ENCODE data around the gene HMCN2.
"Not testable (repeated sequence)": the region's sequence is repeated elsewhere in the genome, so short reads cannot be mapped to it uniquely, and the experiment has no call there.

The HMCN2 gene

GRCh38 chr9:130330202-130330862 lies 64.8 kb downstream of the HMCN2 start:
- no peak for DNase-seq (ENCODE audit: low spot score)

GRCh38 chr9:130331061-130331460 lies 65.5 kb downstream of the HMCN2 start:
- DNase-seq (ENCODE audit: low spot score): no peak

DNA sequence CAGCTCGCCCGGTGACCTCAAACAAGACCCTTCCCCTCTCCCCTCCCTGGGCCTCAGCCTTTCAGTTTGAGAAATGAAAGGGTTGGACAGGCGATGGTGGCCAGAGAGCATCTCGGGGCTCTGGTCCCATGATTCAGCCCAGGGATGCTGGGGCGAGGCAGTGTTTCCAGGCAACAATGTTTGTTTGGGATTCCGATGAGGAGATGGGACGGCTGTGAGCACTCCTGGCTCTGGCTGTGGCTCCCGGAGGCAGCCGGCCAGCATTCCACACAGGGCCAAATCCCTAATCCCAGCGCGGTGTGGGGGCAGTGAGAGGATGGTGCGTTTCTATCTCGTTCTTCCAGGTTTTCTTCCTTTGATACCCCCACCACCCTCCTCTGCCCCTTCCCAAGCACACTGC lies 66.0 kb downstream of the HMCN2 start:
- DNase-seq (ENCODE audit: low spot score): peak; percentile 91

GRCh38 chr9:130332384-130332926 lies 66.9 kb downstream of the HMCN2 start:
- no peak for DNase-seq (ENCODE audit: low spot score)

GRCh38 chr9:130333041-130333711 lies 67.6 kb downstream of the HMCN2 start:
- DNase-seq (ENCODE audit: low spot score): no peak

DNA sequence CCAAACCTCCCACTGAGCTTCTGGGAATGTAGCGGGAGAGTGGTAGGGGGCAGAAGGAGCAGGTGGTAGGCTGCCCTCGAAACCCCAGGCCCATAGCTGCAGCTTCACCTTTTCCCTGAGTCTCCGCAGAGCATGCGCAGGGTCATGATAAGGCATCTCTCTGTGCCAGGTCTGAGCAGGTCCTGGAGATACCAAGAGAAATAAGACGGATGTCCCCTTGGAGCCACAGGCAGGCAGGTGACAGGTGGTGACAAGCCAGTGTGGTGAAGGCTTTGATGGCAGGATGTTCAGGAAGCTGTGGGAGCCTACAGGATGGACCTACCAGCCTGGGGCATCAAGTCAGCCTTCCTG lies 68.1 kb downstream of the HMCN2 start:
- DNase-seq (ENCODE audit: low spot score): no peak

- DNase-seq (ENCODE audit: low spot score): no peak
Measured at GRCh38 chr9:130334915-130335314, 69.4 kb downstream of the HMCN2 start.

DNA sequence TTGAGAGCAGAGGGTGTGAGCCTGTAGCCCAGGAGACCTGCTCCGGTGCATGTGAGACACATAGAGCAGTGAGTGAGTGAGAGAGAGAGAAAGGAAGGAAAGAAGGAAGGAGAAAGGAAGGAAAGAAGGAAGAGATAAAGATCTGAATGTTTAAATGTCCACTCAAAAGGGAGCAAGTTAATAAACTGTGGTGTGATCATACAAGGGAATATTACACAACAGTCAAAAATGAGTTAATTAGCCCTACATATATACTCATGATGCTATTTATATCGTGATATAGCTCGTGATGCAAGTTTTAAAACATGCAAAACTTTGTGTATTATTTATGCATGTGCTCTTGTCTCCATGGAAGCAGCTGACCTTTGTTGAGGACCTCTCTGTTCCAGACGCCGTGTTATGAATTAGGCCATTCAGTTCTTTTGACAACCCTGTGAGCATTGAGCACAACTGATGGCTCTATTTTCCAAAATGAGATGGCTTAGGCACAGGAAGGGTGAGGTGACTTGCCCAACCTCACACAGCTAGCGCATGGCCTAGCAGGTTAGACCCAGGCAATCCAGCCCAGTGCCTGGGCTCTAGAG lies 70.6 kb downstream of the HMCN2 start:
- no peak for DNase-seq (ENCODE audit: low spot score)

- DNase-seq (ENCODE audit: low spot score): no peak
Measured at GRCh38 chr9:130336885-130337284, 71.3 kb downstream of the HMCN2 start.

DNA sequence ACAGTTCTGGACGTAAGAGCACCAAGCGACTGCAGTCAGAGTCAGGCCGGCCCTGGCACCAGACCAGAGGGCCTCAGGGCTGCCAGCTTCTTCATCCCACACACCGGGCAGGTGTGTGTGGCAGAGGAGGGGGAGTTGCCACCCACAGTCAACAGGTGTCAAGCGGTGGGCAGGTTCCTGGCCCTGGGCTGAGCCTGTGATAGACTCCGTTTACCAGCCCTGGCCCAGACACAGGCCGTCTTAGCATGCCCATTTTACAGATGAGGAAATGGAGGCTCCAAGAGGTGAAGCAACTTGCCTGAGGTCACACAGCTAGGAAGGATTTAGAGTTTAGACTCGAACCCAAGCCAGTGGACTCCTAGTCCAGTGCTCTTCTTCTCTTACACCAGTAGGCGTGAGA lies 71.8 kb downstream of the HMCN2 start:
- no peak for DNase-seq (ENCODE audit: low spot score)

DNA sequence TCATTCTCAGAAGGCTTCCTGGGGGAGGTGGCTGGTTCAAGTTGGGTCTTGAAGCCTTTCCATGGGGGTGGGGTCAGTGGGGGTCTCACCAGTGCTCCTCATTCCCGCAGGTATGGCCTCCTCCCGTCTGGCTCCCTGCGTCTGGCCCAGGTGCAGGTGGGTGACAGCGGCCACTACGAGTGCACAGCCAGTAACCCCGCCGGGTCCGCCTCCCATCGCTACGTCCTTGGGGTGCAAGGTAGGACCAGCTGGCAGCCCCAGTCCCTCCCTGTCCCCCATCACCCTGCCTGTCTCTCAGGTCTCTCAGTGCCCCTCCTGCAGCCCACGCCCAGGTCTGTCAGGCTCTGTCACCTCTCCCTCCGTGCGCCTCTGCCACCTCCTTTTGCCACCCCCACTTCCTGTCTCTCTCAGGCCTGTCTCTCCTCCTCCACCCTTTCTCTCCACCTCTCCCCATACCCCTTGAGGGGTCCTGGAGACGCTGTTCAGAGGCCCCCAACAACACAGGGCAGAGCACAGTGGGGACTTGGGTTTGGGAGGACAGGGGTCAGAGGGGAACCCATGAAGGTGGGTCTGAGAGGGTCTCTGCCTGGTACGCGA lies 72.3 kb downstream of the HMCN2 start:
- DNase-seq (ENCODE audit: low spot score): no peak

GRCh38 chr9:130338891-130339290 lies 73.3 kb downstream of the HMCN2 start:
- DNase-seq (ENCODE audit: low spot score): not testable (repeated sequence)

GRCh38 chr9:130339306-130339705 lies 73.7 kb downstream of the HMCN2 start:
- DNase-seq (ENCODE audit: low spot score): no peak

GRCh38 chr9:130340011-130340410 lies 74.5 kb downstream of the HMCN2 start:
- DNase-seq (ENCODE audit: low spot score): no peak

DNA sequence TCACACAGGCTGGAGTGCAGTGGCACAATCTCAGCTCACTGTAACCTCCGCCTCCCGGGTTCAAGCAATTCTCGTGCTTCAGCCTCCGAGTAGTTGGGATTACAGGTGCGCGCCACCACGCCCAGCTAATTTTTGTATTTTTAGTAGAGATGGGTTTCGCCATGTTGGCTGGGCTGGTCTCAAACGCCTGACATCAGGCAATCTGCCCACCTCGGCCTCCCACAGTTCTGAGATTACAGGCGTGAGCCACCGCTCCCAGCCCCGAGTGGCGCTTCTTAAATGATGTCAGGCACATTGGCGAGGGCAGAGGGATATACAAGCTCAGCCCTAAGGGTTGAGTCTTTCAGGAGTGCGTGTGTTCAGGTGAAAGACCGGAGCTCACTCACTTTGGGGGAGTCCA lies 75.0 kb downstream of the HMCN2 start:
- not testable (repeated sequence) for DNase-seq (ENCODE audit: low spot score)

- DNase-seq (ENCODE audit: low spot score): no peak
Measured at GRCh38 chr9:130341128-130341527, 75.6 kb downstream of the HMCN2 start.

DNA sequence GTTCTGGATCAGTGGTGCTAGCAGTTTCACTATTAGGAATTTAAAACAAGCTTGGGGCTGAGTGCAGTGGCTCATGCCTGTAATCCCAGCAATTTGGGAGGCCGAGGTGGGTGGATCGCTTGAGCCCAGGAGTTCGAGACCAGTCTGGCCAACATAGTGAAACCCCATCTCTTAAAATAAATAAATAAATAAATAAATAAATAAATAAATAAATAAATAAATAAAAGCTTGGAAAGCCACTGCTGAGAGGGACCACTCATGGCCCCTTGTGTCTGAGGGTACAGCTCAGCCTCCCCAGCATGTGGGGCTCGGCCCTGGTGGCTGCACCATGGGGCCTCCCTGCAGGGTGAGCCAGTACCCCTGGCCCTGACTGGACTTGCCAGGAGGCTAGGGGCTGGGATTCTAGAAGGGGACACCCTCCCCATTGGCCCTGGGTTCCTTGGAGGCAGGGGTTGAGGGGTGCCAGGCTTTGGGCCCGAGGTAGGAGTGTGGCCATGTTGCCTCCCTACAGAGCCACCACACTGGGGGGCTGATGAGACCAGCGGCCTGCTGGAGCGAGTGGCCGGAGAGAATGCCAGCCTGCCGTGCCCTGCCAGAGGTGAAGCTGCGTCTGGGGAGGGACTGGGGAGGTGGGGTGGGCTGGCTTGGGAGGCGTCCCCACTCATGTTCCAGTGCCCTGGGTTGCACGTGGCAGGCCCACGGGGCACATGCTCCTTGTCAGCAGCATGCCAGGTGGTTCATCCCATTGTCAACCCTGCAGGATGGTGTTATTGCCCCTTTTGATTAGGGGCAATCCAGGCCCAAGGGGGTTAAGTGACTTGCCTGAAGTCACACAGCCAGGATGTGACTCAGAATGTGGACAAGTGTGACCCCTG lies 76.5 kb downstream of the HMCN2 start:
- DNase-seq (ENCODE audit: low spot score): no peak

GRCh38 chr9:130342714-130343085 lies 77.1 kb downstream of the HMCN2 start:
- DNase-seq (ENCODE audit: low spot score): no peak

DNA sequence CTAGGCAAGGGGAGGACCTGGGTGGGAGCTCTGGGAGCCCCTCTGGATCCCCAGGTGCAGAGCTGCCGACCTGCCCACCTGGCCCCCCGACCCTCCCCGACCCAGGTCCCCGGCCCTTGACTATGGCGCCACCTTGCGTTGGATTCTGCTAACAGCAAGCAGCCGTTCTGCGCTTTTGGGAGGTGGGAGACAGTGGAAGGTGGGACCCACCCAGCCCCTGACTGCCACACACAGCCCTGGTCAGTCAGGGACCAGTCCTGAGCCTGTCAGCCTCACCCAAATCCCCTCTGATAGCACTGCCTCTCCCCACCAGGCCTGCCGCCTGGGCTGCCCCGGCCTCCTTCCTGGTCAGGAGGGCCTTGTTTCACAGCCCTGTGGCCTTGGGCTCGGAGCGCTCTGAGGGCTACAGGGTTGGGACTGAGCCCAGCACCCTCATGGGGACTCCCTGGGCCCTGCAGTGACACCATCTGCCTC lies 77.9 kb downstream of the HMCN2 start:
- no peak for DNase-seq (ENCODE audit: low spot score)

DNA sequence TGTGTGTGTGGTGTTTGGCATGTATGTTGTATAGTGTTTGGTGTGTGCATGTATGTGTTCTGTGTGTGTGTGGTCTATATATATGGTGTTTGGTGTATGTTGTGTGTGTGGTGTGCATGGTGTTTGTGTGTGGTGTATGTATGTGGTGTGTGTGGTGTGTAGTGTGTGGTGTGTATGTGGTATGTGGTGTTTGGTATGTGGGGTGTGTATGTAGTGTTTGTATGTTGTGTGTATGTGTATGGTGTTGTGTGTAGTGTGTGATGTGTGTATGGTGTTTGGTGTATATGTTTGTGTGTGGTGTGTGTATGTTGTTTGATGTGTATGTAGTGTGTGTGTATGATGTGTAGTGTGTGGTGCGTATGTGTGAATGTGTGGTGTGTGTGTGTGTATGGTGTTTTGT lies 78.8 kb downstream of the HMCN2 start:
- DNase-seq (ENCODE audit: low spot score): no peak

- no peak for DNase-seq (ENCODE audit: low spot score)
Measured at GRCh38 chr9:130345009-130345896, 79.7 kb downstream of the HMCN2 start.
